DMS79 (cell line): ENCODE data around the gene SIRPA.

ENCODE experiments used
- DNase-seq: peaks from one replicate; lab custom pipeline; 2025; lab: John Stamatoyannopoulos, UW

SIRPA gene

DNA sequence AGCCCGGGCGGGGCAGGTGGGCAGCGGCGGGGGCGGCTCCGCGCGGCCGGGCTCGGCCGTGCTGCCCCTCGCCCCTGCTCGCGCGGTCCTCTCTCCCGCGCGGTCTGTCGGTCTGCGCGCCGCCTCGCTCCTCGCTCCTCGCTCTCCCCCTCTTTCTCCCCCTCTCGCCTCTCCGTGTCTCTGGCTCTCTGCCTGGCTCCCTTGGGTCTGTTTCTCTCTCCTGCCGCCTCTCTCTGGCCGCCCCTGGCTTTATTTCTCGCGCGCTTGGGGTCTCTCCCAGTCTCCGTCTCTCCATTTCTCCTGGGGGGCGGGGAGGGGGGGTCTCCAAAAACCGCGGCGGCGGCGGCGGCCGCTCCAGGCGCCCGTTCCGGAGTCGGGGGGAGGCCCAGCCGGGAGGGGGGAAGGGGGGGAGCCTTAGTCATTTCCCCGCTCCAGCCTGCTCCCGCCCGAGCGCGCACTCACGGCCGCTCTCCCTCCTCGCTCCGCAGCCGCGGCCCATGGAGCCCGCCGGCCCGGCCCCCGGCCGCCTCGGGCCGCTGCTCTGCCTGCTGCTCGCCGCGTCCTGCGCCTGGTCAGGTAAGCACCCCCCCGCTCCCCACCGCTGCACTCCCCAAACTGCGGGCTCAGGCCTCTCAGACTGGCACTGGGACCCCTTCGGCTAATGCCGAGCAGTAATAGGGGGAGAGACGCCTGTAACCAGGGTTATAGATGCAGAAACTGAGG, at the start of gene SIRPA:
Gene SIRPA, plus strand, starts transcription at position 457 of the 723 bp plus-strand sequence. Its CDS starts 41 bp downstream, at position 498.
- DNase-seq, result no peak

DNA sequence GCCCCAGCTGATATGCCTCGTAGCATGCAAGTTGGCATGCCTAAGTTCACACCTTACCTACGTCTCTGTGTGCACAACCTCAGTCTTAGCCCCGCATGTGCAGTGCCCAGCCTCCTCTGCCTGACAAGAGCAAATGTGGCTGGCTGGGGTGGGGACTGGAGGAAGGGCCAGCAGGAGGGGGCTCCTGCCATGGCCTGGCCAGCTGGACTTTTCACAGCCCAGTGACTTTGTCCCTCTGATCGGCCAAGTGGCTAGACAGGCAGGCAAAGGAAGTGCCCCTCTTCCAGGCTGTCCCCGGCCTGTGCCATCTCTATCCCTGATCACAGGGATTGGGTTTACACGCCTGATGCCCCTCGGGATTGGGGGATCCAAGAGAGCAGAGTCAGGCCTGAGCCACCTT, 49.5 kb upstream of the SIRPA start:
- DNase-seq, result no peak

DNA sequence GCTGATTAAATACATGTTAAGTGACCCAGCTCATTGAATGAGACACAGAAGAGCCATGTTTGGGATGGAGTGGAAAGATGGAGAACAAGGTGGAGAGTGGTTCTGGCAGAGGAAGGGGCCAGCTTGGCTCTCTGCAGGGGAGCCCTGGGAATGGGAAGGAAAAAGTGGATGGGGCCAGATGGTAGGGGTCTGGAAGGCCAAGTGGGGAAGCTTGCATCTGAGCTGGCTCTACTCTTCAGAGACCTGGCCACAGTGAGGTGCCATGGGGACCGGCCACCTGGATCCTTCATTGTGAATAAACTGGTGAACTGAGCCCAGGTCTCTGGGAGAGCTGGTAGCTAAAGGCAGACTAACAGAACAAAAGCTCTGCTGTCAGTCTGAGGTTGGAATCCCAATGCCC, 48.9 kb upstream of the SIRPA start:
- DNase-seq, result no peak

DNA sequence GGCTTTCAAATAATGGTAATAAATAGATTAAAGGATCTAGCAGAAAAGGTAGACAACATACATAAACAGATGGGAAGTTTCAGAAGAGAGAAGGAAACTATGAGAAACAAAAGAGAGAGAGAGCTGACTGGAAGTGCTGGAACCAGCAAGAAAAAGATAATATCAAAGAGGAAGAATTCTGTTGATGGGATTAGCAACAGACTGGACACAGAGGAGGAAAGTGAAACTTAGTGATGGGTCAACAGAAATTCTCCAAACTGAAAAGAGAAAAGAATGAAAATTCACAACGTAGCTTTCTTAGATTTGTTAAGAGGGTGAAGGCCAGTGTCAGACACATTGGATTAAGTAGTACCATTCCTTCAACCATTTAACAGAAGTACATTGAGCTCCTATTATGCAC, 48.3 kb upstream of the SIRPA start:
- DNase-seq, result no peak

DNA sequence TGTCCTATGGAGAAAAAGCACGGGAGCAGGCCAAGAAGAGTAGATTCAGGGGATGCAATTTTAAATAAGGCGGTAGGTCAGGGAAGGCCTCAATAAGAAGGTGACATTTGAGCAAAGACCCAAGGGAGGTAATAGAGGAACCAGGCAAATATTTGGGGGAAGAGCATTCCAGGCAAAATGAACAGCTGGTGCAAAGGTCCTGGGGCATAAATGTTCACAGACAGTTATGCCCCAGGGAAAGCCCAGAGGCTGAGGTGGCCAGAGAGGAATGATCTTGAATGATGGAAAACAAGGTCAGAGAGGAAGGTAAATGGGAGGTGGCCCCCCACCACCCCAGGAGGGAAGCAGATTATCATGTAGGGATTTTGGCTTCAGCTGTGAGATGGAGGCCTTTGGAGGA, 47.4 kb upstream of the SIRPA start:
- DNase-seq, result no peak

- no peak for DNase-seq
Measured at GRCh38 chr20:1848373-1848772, 46.8 kb upstream of the SIRPA start.

GRCh38 chr20:1851396-1851795, 43.8 kb upstream of the SIRPA start:
- DNase-seq, result no peak

GRCh38 chr20:1853473-1853872, 41.7 kb upstream of the SIRPA start:
- no peak for DNase-seq

- DNase-seq, result no peak
Measured at GRCh38 chr20:1854246-1854645, 41.0 kb upstream of the SIRPA start.

DNA sequence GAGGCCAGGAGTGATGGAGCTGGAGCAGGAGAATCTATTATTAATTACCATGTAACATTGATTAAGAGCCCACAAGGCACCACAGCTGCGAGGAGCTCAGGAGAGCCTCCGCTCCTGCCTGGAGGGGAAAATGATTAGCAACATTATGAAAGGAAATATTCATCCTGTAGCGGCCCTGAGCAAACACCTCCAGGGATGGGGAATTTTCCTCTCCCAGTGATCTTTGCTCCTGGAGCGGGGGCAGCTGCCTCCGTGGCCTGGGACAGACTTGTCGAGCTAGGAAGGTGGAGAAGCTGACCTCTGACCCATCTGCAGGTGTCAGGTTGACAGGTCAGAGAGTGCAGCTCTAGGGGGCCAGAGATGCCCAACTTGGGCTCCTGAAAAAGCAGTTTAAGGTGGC, 40.1 kb upstream of the SIRPA start:
- DNase-seq, result no peak

- no peak for DNase-seq
Measured at GRCh38 chr20:1855690-1856089, 39.5 kb upstream of the SIRPA start.

GRCh38 chr20:1856424-1856823, 38.8 kb upstream of the SIRPA start:
- no peak for DNase-seq

- DNase-seq, result no peak
Measured at GRCh38 chr20:1857466-1857865, 37.7 kb upstream of the SIRPA start.

DNA sequence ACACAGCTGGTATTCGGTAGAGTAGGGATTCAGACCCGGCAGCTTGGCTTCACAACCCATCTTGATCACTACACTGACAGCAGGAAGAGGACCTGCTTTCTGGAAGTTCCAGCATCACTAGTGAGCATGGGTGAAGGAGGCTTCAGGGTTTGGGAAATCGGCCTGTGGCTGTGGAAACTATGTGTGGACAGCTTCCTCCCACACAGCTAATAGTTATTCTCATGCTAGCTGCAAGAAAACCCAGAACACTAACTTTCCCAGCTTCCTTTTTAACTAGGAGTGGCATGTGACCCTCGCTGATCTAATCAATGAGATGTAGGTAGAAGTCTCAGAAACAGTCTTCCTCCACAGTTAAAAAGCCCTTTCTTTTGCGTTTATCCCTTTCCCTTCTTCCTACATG, 36.3 kb upstream of the SIRPA start:
- DNase-seq, result no peak

DNA sequence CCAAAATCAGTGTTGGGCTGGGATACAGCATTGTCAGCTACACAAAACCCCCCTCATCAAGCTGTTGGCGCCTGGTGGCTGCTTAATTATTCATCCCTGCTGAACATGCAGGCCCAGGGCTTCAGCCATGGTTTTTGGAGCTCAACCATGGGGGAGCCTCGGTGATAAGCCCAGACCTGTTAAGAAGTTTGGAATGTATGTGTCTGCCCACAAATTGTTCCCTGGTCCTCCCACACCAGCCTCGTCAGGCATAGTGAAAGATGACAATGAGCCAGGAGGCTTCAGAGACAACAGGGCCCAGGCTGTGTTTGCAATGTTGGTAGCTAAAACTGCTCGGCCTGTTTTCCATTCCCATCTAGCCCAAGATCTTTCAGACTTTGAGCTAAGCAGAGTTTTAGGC, 34.8 kb upstream of the SIRPA start:
- DNase-seq, result no peak

DNA sequence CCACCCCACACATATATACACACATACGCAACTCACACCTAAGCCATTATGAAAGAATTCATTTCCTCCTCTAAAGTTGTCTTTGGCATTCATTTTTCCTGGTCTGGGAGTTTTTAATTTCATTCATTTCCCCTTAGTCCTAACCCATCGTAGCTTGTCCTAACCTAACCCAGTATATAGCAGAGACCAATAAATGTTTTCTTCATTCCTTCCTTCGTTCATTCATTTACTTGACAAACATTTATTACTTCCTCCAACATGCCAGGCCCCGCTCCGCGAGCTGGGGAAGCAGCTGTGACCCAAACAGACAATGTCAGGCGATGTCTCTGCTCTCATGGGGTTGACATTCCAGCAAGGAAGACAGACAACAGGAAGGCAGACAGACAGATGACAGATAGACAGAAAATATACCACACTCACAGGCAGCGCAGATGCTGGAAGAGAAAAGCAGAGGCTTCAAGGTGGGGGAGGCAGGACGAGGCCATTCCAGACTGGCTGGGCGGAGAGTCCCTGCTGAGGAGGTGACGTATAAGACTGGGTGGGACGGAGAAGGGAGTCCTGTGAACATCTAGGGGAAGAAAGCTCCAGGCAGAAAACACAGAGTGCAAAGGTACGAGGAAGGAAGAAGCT, 33.7 kb upstream of the SIRPA start:
- no peak for DNase-seq

- DNase-seq, result no peak
Measured at GRCh38 chr20:1861996-1862662, 33.1 kb upstream of the SIRPA start.

- no peak for DNase-seq
Measured at GRCh38 chr20:1862663-1863053, 32.5 kb upstream of the SIRPA start.

GRCh38 chr20:1863296-1863695, 31.9 kb upstream of the SIRPA start:
- no peak for DNase-seq

DNA sequence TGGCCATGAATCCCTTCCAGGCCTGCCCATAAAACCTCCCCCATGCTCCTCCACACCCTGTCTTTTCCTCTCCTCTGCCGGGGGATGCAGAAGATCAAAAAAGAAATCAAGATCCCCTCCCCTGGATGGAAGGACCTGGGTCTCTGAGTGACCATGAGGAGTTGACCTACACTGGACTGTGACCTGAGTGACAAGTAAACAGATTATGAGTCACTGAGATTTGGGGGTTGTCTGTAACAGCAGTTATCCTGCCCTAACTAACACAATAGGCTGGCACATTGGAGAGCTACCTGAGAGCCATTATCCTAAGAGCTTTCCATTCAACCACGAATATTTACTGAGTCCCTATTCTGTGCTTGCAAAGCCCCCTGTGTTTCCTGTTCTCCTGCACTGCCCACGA, 28.4 kb upstream of the SIRPA start:
- DNase-seq, result no peak

- no peak for DNase-seq
Measured at GRCh38 chr20:1867495-1868260, 27.5 kb upstream of the SIRPA start.

DNA sequence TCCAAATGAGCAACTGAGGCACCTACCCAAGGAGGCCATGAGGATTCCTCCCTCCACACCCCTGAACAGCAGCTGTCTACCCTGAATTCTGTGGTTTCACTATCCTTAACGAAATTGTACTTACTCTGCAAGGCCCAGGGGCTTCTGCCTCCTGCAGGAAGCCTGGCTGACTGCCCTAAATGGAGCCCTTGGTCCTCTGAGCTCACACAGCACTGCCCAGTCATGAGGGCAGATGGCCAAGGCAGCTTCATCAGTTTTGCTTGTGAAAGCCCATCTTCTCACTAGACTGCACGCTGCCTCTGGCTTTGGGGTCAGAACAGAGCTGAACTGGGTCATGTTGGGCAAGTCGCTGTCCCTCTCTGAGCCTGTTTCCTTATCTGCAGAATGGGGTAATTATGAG, 26.4 kb upstream of the SIRPA start:
- no peak for DNase-seq

DNA sequence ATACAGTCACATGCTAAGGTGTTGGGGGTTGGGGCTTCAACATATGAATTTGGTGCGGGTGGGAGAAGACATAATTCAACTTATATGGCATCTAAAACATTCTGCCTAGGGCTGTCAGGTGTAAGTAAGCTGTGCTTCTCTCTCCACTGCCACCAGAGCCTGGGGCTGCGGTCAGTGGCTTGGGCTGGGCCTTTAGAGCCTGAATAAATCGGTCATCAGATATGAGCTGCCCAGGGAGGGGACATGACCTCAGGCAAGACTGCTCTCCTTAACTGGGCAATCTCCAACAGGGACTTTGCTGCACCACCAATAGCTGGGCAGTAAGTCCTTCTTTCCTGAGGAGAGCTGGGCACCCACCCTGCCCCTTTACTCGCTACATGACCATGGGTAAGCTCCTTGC, 24.9 kb upstream of the SIRPA start:
- DNase-seq, result no peak
